A673 (cell line): Measurements from ENCODE around the gene JAKMIP1. TPM values are rescaled to one million over a fixed set of nuclear protein-coding genes. Genes with fewer than 3 reads are reported as not detected.

ENCODE experiments used
- BruUV-seq: library from RNA; stranded (reverse); fragments of 400-500 nt; replicated peaks from 2 replicates; lab custom pipeline; 2021; lab: Mats Ljungman, UMichigan
- CTCF ChIA-PET: fragments of 300-600 bp; sonication (Branson Sonifier 250); formaldehyde crosslinking; loops from one replicate; lab custom pipeline; 2022; ENCODE audit warnings: antibody characterized with exemption; lab: Charles Lee
- POLR2A ChIA-PET: fragments of 300-600 bp; sonication (Branson Sonifier 250); formaldehyde crosslinking; loops from one replicate; lab custom pipeline; 2022; ENCODE audit warnings: antibody characterized with exemption; ENCODE audit not compliant: low non-redundant PET; lab: Charles Lee
- DNase-seq: peaks from one replicate; pipeline ENCODE4 v3.0.0-alpha.2; 2015; ENCODE audit warnings: low spot score
- H3K27ac ChIP-seq: fragments of 200-600 bp; sonication (generic); 2 replicates; pipeline ENCODE4 v1.5.1; 2016; ENCODE audit warnings: mixed run types, low read depth, mild to moderate bottlenecking, mixed read lengths, antibody characterized with exemption, low read length; ENCODE audit not compliant: poor library complexity, severe bottlenecking
- H3K27me3 ChIP-seq: fragments of 200-600 bp; sonication (generic); replicated peaks from 2 replicates; pipeline ENCODE4 v1.6.1; 2017; ENCODE audit warnings: mixed run types, low read depth, mild to moderate bottlenecking, mixed read lengths, antibody characterized with exemption, low read length; ENCODE audit not compliant: insufficient read depth, poor library complexity
- H3K36me3 ChIP-seq: fragments of 200-600 bp; sonication (generic); 2 replicates; pipeline ENCODE4 v1.6.1; 2016; ENCODE audit warnings: mixed run types, mild to moderate bottlenecking, mixed read lengths, antibody characterized with exemption, low read length; ENCODE audit not compliant: insufficient read depth, poor library complexity, severe bottlenecking
- H3K4me1 ChIP-seq: fragments of 200-600 bp; sonication (generic); 2 replicates; pipeline ENCODE4 v1.6.1; 2017; ENCODE audit warnings: mixed run types, mild to moderate bottlenecking, mixed read lengths, antibody characterized with exemption, low read length; ENCODE audit not compliant: insufficient read depth, poor library complexity, severe bottlenecking
- H3K4me3 ChIP-seq: fragments of 200-600 bp; sonication (generic); 2 replicates; pipeline ENCODE4 v1.5.1; 2016; ENCODE audit warnings: low read depth, mixed run types, mild to moderate bottlenecking, mixed read lengths, low read length; ENCODE audit not compliant: poor library complexity, severe bottlenecking
- H3K9me3 ChIP-seq: fragments of 200-600 bp; sonication (generic); 2 replicates; pipeline ENCODE4 v1.6.1; 2016; ENCODE audit warnings: mixed run types, low read depth, mild to moderate bottlenecking, mixed read lengths, antibody characterized with exemption, low read length; ENCODE audit not compliant: poor library complexity, severe bottlenecking
- EZH2 ChIP-seq: fragments of 200-600 bp; sonication (generic); IDR thresholded peaks from 2 replicates; pipeline ENCODE4 v1.6.1; 2017; ENCODE audit warnings: borderline replicate concordance, low read depth, mild to moderate bottlenecking, mixed read lengths, antibody characterized with exemption, low read length; ENCODE audit not compliant: poor library complexity, severe bottlenecking
- intact Hi-C: fragments of 100-400 bp; cut with micrococcal nuclease; formaldehyde crosslinking; loops from one replicate; pipeline ENCODE4 v1.10.0; 2022; ENCODE audit not compliant: unreplicated experiment
- total RNA-seq: library from RNA; stranded (reverse); gene quantifications from 2 replicates; pipeline ENCODE4 v1.2.3, GENCODE V29; 2021
- TF ChIP-seq, protein P1 (sequence below): fragments of 300-800, 200-600 bp; sonication (generic); conservative IDR thresholded peaks from 2 replicates; pipeline ENCODE4 v1.5.1; 2017; ENCODE audit warnings: low read depth, mild to moderate bottlenecking, antibody characterized with exemption, low read length, moderate library complexity, mixed read lengths

Gene JAKMIP1
- total RNA-seq, 1 experiment from 2014 or later = not detected

DNA sequence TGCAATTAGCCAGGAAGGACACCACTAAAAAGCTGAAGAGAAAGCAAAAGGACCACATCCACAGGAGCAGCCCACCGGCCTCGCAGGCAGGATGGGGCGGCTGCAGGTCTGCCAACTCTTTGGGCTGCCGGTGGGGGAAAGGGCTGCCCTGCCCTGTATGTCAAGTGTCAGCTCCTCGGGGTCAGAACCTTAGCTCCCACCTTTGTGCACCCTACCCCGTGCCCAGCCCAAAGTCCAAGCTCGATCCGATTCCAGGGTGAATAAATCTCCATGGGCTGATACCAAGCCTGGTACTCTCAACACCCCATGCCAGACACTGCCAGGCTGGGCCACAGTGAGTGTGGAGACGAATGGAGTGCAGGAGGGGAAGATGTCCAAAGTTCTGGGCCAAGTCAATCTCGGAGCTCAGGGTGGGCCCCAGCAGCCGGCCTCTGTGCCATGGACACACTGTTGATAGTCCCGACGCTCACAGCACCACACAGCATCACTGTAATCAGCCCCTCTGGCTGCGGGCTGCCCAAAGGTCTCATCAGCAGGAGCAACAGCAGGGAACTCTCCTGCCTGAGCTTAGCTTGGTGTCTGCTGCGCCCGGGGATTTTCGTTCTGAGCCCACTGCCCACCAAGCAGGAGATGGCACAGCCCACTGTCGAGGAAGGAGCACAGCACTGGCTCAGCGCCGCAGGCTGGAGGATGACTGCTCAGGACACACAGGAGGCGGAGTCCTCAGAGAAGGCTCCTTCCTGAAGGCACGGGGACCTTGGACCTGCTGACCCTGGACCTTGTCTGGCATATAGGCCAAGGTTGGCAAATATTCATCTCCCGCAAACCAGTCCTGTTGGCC is 84.4 kb downstream of the JAKMIP1 start:
- Histone ChIP-seq H3K36me3 (no peaks in the 10 kb centered on the region), H3K4me1 (no peaks in the 10 kb centered on the region), H3K27me3 (peaks cover 22% of the 10 kb centered on the region), H3K27ac (no peak overlapping the region), H3K9me3 (no peaks in the 10 kb centered on the region), H3K4me3 (no peak overlapping the region)
- BruUV-seq = no TSS peak
- no peak for DNase-seq
- intact Hi-C loops = no loop called here
- POLR2A ChIA-PET = no interaction called here
- TF ChIP-seq EZH2 = no peak
- TF ChIP-seq, protein P1, sequence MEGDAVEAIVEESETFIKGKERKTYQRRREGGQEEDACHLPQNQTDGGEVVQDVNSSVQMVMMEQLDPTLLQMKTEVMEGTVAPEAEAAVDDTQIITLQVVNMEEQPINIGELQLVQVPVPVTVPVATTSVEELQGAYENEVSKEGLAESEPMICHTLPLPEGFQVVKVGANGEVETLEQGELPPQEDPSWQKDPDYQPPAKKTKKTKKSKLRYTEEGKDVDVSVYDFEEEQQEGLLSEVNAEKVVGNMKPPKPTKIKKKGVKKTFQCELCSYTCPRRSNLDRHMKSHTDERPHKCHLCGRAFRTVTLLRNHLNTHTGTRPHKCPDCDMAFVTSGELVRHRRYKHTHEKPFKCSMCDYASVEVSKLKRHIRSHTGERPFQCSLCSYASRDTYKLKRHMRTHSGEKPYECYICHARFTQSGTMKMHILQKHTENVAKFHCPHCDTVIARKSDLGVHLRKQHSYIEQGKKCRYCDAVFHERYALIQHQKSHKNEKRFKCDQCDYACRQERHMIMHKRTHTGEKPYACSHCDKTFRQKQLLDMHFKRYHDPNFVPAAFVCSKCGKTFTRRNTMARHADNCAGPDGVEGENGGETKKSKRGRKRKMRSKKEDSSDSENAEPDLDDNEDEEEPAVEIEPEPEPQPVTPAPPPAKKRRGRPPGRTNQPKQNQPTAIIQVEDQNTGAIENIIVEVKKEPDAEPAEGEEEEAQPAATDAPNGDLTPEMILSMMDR = no peak
- CTCF ChIA-PET = no interaction called here

DNA sequence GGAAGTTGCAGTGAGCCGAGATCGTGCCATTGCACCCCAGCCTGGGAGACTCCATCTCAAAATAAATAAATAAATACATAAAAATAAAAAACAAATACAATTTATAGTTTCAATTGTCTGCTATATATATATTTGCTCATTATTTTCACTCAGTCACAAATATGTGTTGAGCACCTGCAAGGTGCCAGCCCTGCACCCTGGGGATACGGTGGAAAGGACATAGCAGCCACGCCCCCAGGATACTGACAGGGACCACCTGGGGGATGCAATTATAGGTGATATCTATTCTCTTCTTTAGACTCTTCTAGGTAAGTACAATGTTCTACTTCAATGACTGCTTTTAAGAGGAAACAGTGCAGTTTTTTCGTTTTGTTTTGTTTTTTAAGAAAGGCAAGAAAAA is 85.0 kb downstream of the JAKMIP1 start:
- no peaks in the 10 kb centered on the region for H3K9me3 ChIP-seq
- H3K4me3 ChIP-seq = no peak overlapping the region
- no peak for DNase-seq
- intact Hi-C loops = no loop called here
- no peaks in the 10 kb centered on the region for H3K4me1 ChIP-seq
- BruUV-seq = no TSS peak
- TF ChIP-seq EZH2 = no peak
- TF ChIP-seq, protein P1 = no peak
- ChIA-PET CTCF (no interaction called here), POLR2A (no interaction called here)
- H3K27me3 ChIP-seq = peaks cover 22% of the 10 kb centered on the region
- no peaks in the 10 kb centered on the region for H3K36me3 ChIP-seq
- no peak overlapping the region for H3K27ac ChIP-seq

DNA sequence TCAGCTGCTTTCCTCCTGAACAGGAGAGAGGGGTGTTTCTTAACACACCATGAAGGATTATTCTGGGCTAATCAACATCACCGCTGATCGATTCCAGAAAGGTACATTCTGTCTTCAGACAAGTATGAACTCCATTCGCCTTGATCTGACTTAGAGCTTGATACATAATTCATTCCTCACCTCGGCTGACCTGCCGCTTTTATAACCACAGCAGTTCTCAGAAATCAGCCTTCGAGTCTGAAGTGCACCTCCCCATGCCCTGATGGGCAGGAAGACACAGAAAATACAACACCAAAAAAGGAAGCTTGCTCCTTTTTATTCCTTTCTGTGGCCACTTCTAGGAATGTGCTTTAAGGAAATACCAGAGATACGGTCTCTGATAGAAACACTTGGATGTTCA is 85.7 kb downstream of the JAKMIP1 start:
- POLR2A ChIA-PET = no interaction called here
- Histone ChIP-seq H3K27me3 (peaks cover 22% of the 10 kb centered on the region), H3K4me3 (no peak overlapping the region), H3K27ac (no peak overlapping the region), H3K36me3 (no peaks in the 10 kb centered on the region), H3K4me1 (no peaks in the 10 kb centered on the region), H3K9me3 (no peaks in the 10 kb centered on the region)
- TF ChIP-seq EZH2 = no peak
- DNase-seq = no peak
- CTCF ChIA-PET = no interaction called here
- intact Hi-C loops = no loop called here
- no TSS peak for BruUV-seq
